Muscle of leg (tissue), 11 donors: Measurements from ENCODE around the gene REX1BD. TPM values are rescaled to one million over a fixed set of nuclear protein-coding genes. Genes with fewer than 3 reads are reported as not detected.
A peak's percentile ranks its signal among the peaks of the same experiment; 100 is the strongest.
"Not testable (repeated sequence)": the region's sequence is repeated elsewhere in the genome, so short reads cannot be mapped to it uniquely, and the experiment has no call there.

Experiments
- DNase-seq: peaks from one replicate; pipeline ENCODE4 v3.0.0; 2013
- H3K27ac ChIP-seq: one replicate; pipeline ENCODE4 v1.5.1; 2013; ENCODE audit warnings: mild to moderate bottlenecking, low read length, control low read depth
- H3K27me3 ChIP-seq: one replicate; pipeline ENCODE4 v1.6.1; 2013; ENCODE audit warnings: low read length; ENCODE audit not compliant: control insufficient read depth, insufficient read depth
- H3K36me3 ChIP-seq: one replicate; pipeline ENCODE4 v1.6.1; 2013; ENCODE audit warnings: low read length; ENCODE audit not compliant: control insufficient read depth, insufficient read depth
- H3K4me1 ChIP-seq: one replicate; pipeline ENCODE4 v1.6.1; 2013; ENCODE audit warnings: low read length; ENCODE audit not compliant: control insufficient read depth, insufficient read depth
- H3K4me3 ChIP-seq: one replicate; pipeline ENCODE4 v1.5.1; 2013; ENCODE audit warnings: low read length, control low read depth
- H3K9me3 ChIP-seq: replicated peaks from 2 replicates; pipeline ENCODE4 v1.6.1; 2013; ENCODE audit warnings: low read depth, low read length; ENCODE audit not compliant: control insufficient read depth
- WGBS: methylation state at CpG from one replicate; pipeline ENCODE4 v1.1.5; 2013; ENCODE audit warnings: missing lambda C conversion rate; ENCODE audit not compliant: insufficient coverage; 5-methylcytosine and 5-hydroxymethylcytosine counted together
- polyA plus RNA-seq, 8 donors: library from polyadenylated mRNA; unstranded; fragments of 120-200 nt; gene quantifications; one replicate each; pipeline versions ENCODE4 v1.2.1 to v1.2.3, GENCODE V29; 2013; ENCODE audit warnings: inconsistent platforms in 1 of 8, low replicate concordance in 1 of 8; ENCODE audit not compliant: insufficient read length in 8 of 8, insufficient read depth in 1 of 8
- total RNA-seq: library from RNA; stranded (reverse); fragments of 120-200 nt; gene quantifications from one replicate; pipeline ENCODE4 v1.2.4, GENCODE V29; 2013

The REX1BD gene
- total and polyA plus RNA-seq, 9 donors: 27.4 to 61.5 (median 38.4) TPM

DNA sequence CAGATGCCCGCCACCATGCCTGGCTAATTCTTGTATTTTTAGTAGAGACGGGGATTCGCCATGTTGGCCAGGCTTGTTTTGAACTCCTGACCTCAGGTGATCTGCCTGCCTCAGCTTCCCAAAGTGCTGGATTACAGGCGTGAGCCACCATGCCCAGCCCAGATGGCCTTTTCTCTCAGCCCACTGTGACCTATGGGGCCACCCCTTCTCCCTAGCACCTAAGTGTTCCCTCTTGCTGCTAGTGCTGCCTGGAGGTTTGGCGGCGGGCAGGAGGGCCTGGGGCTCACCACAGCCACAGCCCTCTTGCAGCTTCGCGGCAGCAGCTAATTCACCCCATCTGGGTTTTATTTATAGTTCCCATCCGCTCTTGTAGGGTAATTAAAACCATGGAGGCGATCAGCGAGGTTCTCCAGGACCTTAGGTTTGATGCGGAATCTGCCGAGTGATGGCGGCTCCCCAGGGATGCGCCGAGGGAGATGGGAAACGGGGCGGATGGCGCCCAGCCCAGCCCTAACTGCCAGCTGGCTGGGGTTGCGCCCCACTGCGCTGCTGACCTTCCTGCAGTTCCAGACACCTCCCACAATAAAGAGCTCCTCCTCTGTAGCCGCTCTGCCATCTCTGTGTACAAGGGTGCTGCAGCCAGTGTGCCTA lies 3.3 kb downstream of the REX1BD start:
- peak; percentile 49 for DNase-seq
- WGBS: 69% methylated on average over 8 of the region's 22 CpGs
- Histone ChIP-seq H3K27ac (no peak overlapping the region), H3K27me3 (peaks cover 20% of the 10 kb centered on the region), H3K4me3 (no peak overlapping the region), H3K4me1 (peaks cover 54% of the 10 kb centered on the region), H3K36me3 (peaks cover 13% of the 10 kb centered on the region), H3K9me3 (no peaks in the 10 kb centered on the region)

DNA sequence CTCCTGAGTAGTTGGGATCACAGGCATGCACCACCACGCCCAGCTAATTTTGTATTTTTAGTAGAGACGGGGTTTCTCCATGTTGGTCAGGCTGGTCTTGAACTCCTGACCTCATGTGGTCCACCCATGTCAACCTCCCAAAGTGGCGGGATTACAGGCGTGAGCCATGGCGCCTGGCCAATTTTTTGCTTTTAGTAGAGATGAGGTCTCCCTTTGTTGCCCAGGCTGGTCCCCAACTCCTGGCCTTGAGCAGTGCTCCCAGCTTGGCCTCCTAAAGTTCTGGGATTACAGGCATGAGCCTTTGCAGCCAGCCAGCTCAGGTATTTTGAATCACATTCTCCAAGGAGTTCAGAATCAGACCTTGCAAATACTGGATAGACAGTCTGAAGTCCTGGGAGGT lies 4.1 kb downstream of the REX1BD start:
- Histone ChIP-seq H3K4me1 (peaks cover 57% of the 10 kb centered on the region), H3K27me3 (peaks cover 27% of the 10 kb centered on the region), H3K36me3 (peaks cover 13% of the 10 kb centered on the region)
- not testable (repeated sequence) for H3K27ac ChIP-seq, DNase-seq, H3K4me3 ChIP-seq, H3K9me3 ChIP-seq
- no CpG with 5 or more reads among the region's 5 CpGs for WGBS

DNA sequence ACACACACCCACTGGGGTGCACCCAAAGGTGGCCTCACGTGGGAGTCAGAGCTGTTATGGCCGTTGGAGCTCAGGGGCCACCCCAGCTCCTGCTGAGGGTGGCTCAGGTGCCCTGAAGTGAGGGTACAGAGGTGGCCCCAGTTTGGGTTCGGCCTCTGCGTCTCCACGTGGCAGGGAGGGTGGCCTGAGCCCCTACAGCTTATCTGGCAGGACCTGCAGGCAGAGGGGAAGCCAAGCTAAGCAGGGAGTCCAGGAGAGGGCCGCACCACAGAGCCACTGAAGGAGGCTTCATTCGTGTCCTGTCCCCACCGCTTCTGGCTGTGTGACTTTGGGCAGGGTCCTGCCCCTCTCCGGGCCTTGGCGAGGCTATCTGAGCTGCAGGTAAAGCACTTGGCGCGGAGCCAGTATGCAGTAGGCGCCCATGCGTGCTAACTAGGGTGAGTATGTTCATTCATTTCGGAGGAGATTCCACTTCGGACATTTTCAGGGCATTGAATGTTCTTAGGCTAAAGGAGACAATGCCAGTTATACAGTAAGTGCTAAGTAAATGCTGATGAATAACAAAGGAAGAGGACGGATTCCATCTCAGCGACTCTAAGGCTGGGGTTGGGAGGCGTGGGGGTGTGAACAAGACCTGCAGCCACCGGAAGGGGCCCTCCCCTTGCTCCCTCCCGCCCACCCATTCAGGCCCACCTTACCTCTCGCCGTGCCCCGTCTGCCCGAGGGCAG lies 4.9 kb downstream of the REX1BD start:
- H3K27me3 ChIP-seq: peaks cover 35% of the 10 kb centered on the region
- no peak overlapping the region for H3K27ac ChIP-seq

DNA sequence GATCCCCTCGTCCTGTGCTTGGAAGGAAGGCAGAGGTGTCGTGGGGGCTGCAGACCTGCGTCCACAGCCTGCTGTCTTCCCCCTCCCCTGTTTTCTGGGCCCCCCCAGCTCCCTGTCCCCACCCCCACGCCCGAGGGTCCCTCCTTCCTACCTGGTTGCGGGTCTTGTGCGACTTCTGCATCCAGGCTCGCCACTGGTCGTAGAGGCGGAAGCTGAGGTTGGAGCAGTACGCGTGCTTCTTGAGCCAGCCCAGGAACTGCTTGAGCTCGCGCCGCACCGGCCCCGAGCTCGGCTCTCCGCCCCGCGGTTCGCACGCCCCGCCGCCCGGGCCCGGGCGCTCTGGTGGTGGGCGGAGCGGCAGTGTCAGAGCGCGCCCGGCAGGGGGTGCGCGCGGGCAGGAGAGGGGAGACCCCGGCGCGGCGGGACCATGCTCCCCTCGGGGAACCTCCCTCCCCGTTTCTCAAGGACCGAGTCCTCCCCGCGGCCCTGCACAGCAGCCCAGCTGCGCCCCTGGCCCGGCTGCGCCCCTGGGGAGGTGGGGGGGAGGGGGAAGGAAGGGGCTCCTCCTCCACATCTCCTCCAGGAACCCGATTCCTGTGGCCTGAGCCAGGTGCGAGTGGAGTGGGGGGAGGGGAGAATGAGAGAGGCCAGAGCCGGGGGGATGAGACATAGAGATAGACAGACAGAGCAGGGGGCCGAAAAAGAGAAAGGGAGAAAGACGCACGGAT lies 5.7 kb downstream of the REX1BD start:
- peaks cover 41% of the 10 kb centered on the region for H3K27me3 ChIP-seq
- peak; percentile 93 for DNase-seq
- no peak overlapping the region for H3K27ac ChIP-seq
- H3K36me3 ChIP-seq: peaks cover 13% of the 10 kb centered on the region
- WGBS: 1% methylated on average over 42 of the region's 54 CpGs
- H3K9me3 ChIP-seq: no peaks in the 10 kb centered on the region
- H3K4me1 ChIP-seq: peaks cover 56% of the 10 kb centered on the region
- H3K4me3 ChIP-seq: peak overlapping the region; percentile 30

More for the DNA sequence above, 4.9 kb downstream of the REX1BD start:
- peaks cover 55% of the 10 kb centered on the region for H3K4me1 ChIP-seq
- no peaks in the 10 kb centered on the region for H3K9me3 ChIP-seq
- no peak overlapping the region for H3K4me3 ChIP-seq
- peaks cover 13% of the 10 kb centered on the region for H3K36me3 ChIP-seq
- WGBS: 51% methylated on average over 16 of the region's 25 CpGs
- DNase-seq: no peak

DNA sequence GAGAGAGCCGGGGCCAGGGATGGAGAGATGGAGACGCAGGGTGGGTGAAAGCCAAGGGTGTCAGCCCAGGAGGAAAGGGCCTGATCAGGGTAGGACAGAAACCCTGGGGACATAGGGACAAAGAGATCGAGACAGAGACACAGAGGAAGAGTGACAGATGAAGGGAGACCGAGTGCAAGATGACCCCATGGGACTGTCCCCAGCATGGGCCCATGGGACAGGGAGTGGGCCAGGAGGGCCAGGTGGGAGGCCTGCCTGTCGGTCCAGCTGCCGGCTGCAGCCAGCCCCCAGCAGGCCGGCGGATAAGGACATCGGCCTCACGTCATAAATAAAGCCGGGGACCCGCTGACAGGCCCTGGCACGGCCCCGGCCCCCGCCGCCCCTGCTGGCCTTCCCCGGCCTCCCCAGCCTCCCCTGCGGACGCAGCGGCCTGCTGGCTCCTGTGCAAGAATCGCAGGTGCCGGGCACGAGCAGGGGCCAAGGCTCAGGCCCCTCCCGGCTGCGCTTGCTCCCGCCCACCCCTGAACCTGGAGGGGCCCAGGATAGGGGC lies 6.3 kb downstream of the REX1BD start:
- Histone ChIP-seq H3K4me3 (peak overlapping the region; percentile 30), H3K36me3 (peaks cover 13% of the 10 kb centered on the region), H3K9me3 (no peaks in the 10 kb centered on the region), H3K4me1 (peaks cover 51% of the 10 kb centered on the region), H3K27me3 (peaks cover 47% of the 10 kb centered on the region), H3K27ac (no peak overlapping the region)
- 3% methylated on average over 26 of the region's 26 CpGs for WGBS
- DNase-seq: peak; percentile 81

DNA sequence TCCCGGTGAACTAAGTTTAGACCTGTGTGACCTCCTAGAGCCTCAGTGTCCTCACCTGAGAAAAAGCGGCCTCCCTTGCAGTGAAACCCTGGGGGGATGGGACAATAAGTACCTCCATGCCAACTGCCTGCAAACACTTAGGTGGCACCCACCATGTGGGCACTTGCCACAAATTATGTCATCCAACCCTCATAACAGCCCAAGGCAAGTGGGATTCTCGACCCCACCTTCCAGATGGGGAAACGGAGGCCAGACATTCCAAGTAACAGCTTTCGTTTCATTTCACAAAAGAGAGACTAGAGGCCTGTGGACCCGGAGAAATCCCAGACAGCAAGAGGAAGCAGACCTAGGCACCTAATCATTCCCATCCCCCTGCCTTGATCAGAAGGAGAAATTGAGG lies 6.9 kb downstream of the REX1BD start:
- WGBS: 58% methylated on average over 4 of the region's 6 CpGs
- Histone ChIP-seq H3K27ac (no peak overlapping the region), H3K27me3 (peaks cover 47% of the 10 kb centered on the region), H3K4me3 (no peak overlapping the region), H3K4me1 (peaks cover 45% of the 10 kb centered on the region), H3K9me3 (no peaks in the 10 kb centered on the region), H3K36me3 (peaks cover 13% of the 10 kb centered on the region)
- DNase-seq: peak; percentile 50

DNA sequence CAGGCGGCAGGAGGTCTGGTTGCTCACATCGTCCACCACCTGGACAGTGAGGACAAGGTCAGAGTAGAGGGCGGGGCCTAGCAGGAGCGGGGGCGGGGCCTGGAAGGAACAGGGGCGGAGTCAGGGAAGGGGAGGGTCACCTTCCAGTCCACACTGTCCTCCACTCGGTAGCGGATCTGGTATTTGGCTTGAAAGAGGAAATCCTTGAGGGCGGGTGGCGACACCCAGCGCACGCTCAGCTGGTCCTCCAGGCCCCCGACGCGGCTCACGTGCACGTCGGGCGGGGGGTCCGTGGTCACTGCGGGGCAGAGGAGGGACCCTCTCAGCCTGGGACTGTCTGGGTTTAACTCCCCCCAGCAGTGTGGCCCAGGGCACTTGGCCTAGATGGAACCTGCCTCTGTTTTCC lies 8.2 kb downstream of the REX1BD start:
- Histone ChIP-seq H3K27me3 (peaks cover 55% of the 10 kb centered on the region), H3K4me1 (peaks cover 38% of the 10 kb centered on the region), H3K27ac (no peak overlapping the region), H3K36me3 (peaks cover 5% of the 10 kb centered on the region), H3K9me3 (no peaks in the 10 kb centered on the region), H3K4me3 (no peak overlapping the region)
- WGBS: 27% methylated on average over 12 of the region's 21 CpGs
- peak; percentile 51 for DNase-seq

DNA sequence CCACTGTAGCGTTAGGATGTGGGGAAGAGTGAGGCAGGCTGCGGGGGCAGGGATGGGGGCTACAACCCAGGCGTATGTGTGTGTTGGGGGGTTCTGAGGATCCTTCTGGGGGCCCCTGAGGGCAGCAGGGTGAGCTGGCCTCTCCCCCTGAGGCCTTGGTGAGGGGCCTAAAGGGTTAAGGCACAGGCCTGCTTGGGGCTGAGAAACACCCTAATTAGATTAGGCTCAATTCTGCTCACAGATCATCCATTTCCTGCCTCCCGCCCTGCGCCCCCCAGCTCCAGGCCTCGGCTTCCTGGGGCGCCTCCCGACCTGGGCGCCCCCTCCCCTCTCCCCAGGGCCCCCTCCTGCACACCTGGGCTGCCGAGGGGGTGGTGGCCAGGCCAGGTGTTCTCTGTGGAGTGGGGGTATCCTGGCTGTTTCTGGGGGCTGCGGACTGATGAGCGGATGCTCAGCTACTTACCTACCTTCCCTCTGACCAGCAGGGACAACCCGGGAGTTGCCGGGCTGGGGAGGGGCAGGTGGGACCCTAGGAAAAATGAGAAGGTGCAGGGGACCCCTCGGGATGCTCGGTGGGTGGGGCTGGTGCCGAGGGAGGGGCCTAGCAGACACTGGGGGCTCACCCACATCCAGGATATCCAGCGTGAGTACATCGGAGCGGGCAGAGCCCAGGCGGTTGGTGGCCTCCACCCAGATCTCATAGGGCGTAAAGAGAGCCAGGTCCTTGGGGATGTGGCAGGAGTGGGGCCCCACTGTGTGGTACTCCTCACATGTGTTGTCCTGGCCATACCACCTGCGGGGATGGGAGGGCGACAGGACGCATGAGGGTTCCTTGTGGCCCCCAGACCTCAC lies 9.4 kb downstream of the REX1BD start:
- no peak overlapping the region for H3K4me3 ChIP-seq
- no peak overlapping the region for H3K27ac ChIP-seq
- no peaks in the 10 kb centered on the region for H3K9me3 ChIP-seq
- H3K36me3 ChIP-seq: no peaks in the 10 kb centered on the region
- peaks cover 68% of the 10 kb centered on the region for H3K27me3 ChIP-seq
- H3K4me1 ChIP-seq: peaks cover 35% of the 10 kb centered on the region
- WGBS: 62% methylated on average over 8 of the region's 25 CpGs
- DNase-seq: no peak

DNA sequence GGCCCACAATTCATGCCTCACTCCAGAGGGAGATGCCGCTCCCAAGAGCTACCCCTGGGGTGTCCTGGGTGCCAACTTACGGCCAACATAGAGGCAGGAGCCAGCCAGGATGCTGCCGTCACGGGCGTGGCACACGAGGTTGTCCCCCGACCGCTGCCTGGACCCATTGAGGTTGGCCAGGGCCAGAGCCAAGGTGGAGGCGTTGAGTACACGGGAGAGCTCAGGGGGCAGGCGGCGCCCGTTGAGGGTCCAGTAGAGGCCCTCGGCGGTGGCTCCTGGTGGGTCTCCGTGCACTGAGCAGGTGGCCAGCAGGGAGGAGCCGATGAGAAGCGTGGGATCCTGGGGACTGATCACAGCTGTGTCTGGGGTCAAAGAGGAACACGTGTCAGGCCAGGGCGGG lies 10.9 kb downstream of the REX1BD start:
- Histone ChIP-seq H3K4me1 (peaks cover 43% of the 10 kb centered on the region), H3K36me3 (no peaks in the 10 kb centered on the region), H3K27ac (no peak overlapping the region), H3K9me3 (no peaks in the 10 kb centered on the region), H3K27me3 (peaks cover 80% of the 10 kb centered on the region), H3K4me3 (no peak overlapping the region)
- DNase-seq: no peak
- WGBS: 82% methylated on average over 18 of the region's 20 CpGs
